ENCODE results near the gene CHSY3. TPM values are rescaled to one million over a fixed set of nuclear protein-coding genes. Genes with fewer than 3 reads are reported as not detected.
"Not testable (repeated sequence)": the region's sequence is repeated elsewhere in the genome, so short reads cannot be mapped to it uniquely, and the experiment has no call there.

CHSY3 gene
- total RNA-seq, 1 experiment from 2014 or later = 0.24 TPM

GRCh38 chr5:130213607-130214006, 309.3 kb downstream of the CHSY3 start:
- H3K27me3 ChIP-seq (replicated peaks) = no peaks in the 10 kb centered on the region
- no peak for DNase-seq (ENCODE audit: low read depth in 1 of 2, low spot score in 2 of 2)
- H3K9me3 ChIP-seq (replicated peaks) = no peaks in the 10 kb centered on the region
- H3K27ac ChIP-seq = no peak overlapping the region
- no peaks in the 10 kb centered on the region for H3K4me1 ChIP-seq (replicated peaks)
- no peak overlapping the region for H3K4me3 ChIP-seq
- H3K36me3 ChIP-seq = no peaks in the 10 kb centered on the region

GRCh38 chr5:130216286-130216685, 312.0 kb downstream of the CHSY3 start:
- Histone ChIP-seq H3K27me3 (replicated peaks) (no peaks in the 10 kb centered on the region), H3K27ac (no peak overlapping the region), H3K4me1 (replicated peaks) (no peaks in the 10 kb centered on the region), H3K9me3 (replicated peaks) (no peaks in the 10 kb centered on the region), H3K4me3 (no peak overlapping the region), H3K36me3 (no peaks in the 10 kb centered on the region)
- DNase-seq (ENCODE audit: low read depth in 1 of 2, low spot score in 2 of 2) = no peak

DNA sequence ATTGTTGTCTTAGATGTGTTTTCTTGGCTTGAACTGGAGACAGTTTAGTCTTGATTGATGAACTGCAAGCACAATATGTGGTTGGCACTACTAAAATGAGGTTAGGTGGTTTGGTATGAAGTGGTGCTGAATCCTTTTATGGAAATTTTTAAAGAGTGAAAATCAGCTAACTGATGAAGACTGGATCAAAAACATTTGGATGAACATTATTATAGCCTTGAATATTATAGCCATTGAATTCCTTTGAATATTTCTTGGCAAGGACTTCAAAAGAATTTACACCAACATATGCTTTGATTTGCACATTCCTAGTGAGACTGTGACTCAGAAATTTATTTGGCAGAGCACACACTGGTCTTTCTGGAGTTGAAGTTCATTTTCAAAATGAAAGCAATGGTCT, 318.3 kb downstream of the CHSY3 start:
- no peaks in the 10 kb centered on the region for H3K9me3 ChIP-seq (replicated peaks)
- no peak overlapping the region for H3K27ac ChIP-seq
- no peak overlapping the region for H3K4me3 ChIP-seq
- DNase-seq (ENCODE audit: low read depth in 1 of 2, low spot score in 2 of 2) = no peak
- no peaks in the 10 kb centered on the region for H3K36me3 ChIP-seq
- no peaks in the 10 kb centered on the region for H3K27me3 ChIP-seq (replicated peaks)
- no peaks in the 10 kb centered on the region for H3K4me1 ChIP-seq (replicated peaks)

- H3K4me1 ChIP-seq (replicated peaks); H3K4me3 ChIP-seq; H3K27me3 ChIP-seq (replicated peaks); H3K36me3 ChIP-seq; H3K9me3 ChIP-seq (replicated peaks); DNase-seq (ENCODE audit: low read depth in 1 of 2, low spot score in 2 of 2); H3K27ac ChIP-seq: not testable (repeated sequence)
Observed at GRCh38 chr5:130226556-130226955, 322.3 kb downstream of the CHSY3 start.

GRCh38 chr5:130227699-130228098, 323.4 kb downstream of the CHSY3 start:
- Histone ChIP-seq H3K27me3 (replicated peaks) (no peaks in the 10 kb centered on the region), H3K4me1 (replicated peaks) (no peaks in the 10 kb centered on the region), H3K9me3 (replicated peaks) (no peaks in the 10 kb centered on the region), H3K4me3 (no peak overlapping the region), H3K27ac (no peak overlapping the region), H3K36me3 (no peaks in the 10 kb centered on the region)
- DNase-seq (ENCODE audit: low read depth in 1 of 2, low spot score in 2 of 2) = no peak

DNA sequence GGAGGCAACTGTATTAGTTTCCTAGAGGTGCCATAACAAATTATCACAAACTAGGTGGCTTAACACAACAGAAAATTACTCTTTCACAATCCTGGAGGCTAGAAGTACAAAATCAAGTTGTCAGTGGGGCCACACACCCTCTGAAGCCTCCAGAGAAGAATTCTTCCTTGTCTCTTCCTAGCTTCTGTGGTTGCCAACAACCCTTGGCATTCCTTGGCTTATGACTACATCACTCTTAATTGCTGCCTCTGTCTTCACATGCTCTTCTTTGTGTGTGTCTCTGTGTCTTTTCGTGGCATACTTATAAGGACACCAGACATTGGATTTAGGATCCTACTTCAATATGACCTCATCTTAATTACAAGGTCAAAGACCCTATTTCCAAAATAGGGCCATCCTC, 327.5 kb downstream of the CHSY3 start:
- Histone ChIP-seq H3K27ac (no peak overlapping the region), H3K4me1 (replicated peaks) (no peaks in the 10 kb centered on the region), H3K9me3 (replicated peaks) (0 out of 2 replicates have a peak, but pooled peaks cover 3% of the 10 kb centered on the region), H3K27me3 (replicated peaks) (no peaks in the 10 kb centered on the region), H3K36me3 (no peaks in the 10 kb centered on the region), H3K4me3 (no peak overlapping the region)
- DNase-seq (ENCODE audit: low read depth in 1 of 2, low spot score in 2 of 2) = no peak

DNA sequence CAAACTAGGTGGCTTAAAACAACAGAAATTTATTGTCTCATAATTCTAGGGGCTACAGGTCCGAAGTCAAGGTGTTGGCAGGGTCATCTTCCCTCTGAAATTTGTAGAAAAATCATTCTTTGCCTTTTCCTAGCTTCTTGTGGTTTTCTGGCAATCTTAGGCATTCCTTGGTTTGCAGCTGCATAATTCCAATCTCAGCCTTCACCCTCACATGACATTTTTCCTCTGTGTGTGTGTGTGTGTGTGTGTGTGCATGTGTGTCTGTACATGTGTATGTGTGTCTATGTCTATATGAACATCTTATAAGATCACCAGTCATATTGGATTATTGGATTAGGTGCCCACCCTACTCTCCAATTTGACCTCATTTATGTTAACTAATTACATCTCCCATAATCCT, 330.6 kb downstream of the CHSY3 start:
- H3K27ac ChIP-seq = no peak overlapping the region
- no peak for DNase-seq (ENCODE audit: low read depth in 1 of 2, low spot score in 2 of 2)
- no peaks in the 10 kb centered on the region for H3K27me3 ChIP-seq (replicated peaks)
- no peak overlapping the region for H3K4me3 ChIP-seq
- H3K36me3 ChIP-seq = no peaks in the 10 kb centered on the region
- H3K9me3 ChIP-seq (replicated peaks) = 0 out of 2 replicates have a peak, but pooled peaks cover 3% of the 10 kb centered on the region
- no peaks in the 10 kb centered on the region for H3K4me1 ChIP-seq (replicated peaks)

Other genes with a start within 250 kb of the CHSY3 start
- gene MINAR2, start 156.4 kb upstream of the CHSY3 start, total RNA-seq (2014; rRNA removed; shearing (Covaris generic)) = not detected in 2 replicates

Measured in SJSA1 (cell line).